Aortic smooth muscle cell (primary cell): ENCODE results near the gene ACTR10. TPM values are rescaled to one million over a fixed set of nuclear protein-coding genes. Genes with fewer than 3 reads are reported as not detected.

ENCODE experiments used
- total RNA-seq: library from RNA; depleted of rRNA; stranded (reverse); fragments of >200 nt; gene quantifications from 2 replicates; pipeline ENCODE4 v1.2.3, GENCODE V29; 2014

Gene ACTR10
- 51.7 and 55.4 TPM in 2 replicates for total RNA-seq

GRCh38 chr14:58199726-58200479, at the start of gene ACTR10:
ACTR10 (plus strand) TSS chr14:58200149; CDS start chr14:58200218, 69 bp downstream.

GRCh38 chr14:58152014-58152857, 47.7 kb upstream of the ACTR10 start, which contains the start of gene ARMH4:
ARMH4 (minus strand) TSS chr14:58152213; CDS start chr14:58139358, 12,855 bp downstream.

GRCh38 chr14:58244556-58245387, 44.8 kb downstream of the ACTR10 start, which contains the start of gene PSMA3:
PSMA3 (plus strand) TSS chr14:58244843; CDS start chr14:58244921, 78 bp downstream.

Other genes starting within 250 kb of the ACTR10 start
- gene ARMH4, start 47.9 kb upstream of the ACTR10 start, total RNA-seq: 3.8 and 6.4 TPM in 2 replicates
- gene PSMA3, start 44.7 kb downstream of the ACTR10 start, total RNA-seq: 71.7 and 79.8 TPM in 2 replicates
- gene ARID4A, start 98.4 kb downstream of the ACTR10 start, total RNA-seq: 9.2 and 11.2 TPM in 2 replicates
- not detected in 2 replicates for gene TOMM20L, start 195.8 kb downstream of the ACTR10 start, total RNA-seq
- 12.3 and 19.8 TPM in 2 replicates for gene TIMM9, start 227.4 kb downstream of the ACTR10 start, total RNA-seq
- 20.6 and 23.5 TPM in 2 replicates for gene KIAA0586, start 227.6 kb downstream of the ACTR10 start, total RNA-seq